NCI-H2107 treated with DMSO at 0.1 percent for 48 hours (cell line): ENCODE measurements around the gene CCDC136.

Experiments used
- DNase-seq: peaks from one replicate; lab custom pipeline; 2025; ENCODE audit not compliant: unreplicated experiment; lab: John Stamatoyannopoulos, UW

The CCDC136 gene

GRCh38 chr7:128830231-128831177, 38.7 kb downstream of the CCDC136 start, which contains the start of gene FLNC:
FLNC (plus strand) TSS chr7:128830406; CDS start chr7:128830638, 232 bp downstream.
- DNase-seq = no peak

DNA sequence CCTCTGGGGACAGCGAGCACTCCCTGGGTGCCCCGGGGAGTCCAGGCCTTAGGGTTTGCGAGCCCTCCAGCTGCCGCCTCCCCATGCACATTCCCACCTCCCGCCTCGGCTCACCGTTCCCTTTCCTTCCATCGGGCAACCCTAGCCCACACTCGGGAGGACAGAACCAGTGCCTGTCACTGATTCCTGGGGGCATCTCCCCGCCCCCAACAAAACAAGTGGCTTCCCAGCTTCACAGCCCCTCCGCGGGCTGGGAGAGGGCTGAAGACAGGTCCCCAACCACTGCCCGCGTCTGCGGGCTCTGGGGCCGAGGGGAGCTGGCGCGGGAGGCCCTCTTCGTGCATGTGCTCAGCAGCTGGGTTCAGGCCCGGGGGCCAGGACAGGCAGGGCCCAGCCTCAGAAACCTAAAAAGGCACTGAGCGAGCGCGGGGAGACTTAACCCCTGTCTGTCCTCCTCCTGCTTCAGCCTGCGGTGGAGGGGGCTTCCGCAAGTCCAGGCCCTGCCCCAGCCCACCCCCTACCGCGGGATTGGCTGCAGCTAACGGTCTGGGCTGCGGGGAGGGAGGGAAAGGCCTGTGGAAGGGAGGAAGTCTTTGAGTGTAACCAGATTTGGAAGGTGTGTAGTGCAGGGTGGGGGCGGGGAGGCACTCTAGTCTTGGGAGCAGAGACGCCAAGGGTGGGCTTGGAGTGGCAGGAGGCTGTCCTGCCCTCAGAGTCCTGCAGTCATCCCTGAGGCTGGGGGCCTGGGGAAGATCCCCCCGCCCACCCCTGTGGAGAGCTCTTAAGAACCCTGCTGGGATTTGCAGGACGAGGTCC, 39.6 kb downstream of the CCDC136 start:
- DNase-seq = no peak

GRCh38 chr7:128831994-128832879, 40.5 kb downstream of the CCDC136 start:
- DNase-seq = no peak

DNA sequence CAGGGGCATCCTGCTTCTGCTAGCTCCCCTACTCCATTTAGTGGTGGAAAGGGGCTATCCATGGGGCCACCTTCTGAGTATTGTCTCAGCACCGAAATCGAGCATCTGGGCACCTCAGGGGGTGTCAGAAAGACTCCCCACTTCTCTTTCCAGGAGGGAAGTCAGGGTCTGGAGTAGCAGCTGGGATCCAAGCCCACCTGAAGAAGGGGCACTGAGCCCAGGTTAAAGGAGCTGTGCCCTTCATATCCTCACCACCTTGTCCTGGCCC, 41.0 kb downstream of the CCDC136 start:
- no peak for DNase-seq

DNA sequence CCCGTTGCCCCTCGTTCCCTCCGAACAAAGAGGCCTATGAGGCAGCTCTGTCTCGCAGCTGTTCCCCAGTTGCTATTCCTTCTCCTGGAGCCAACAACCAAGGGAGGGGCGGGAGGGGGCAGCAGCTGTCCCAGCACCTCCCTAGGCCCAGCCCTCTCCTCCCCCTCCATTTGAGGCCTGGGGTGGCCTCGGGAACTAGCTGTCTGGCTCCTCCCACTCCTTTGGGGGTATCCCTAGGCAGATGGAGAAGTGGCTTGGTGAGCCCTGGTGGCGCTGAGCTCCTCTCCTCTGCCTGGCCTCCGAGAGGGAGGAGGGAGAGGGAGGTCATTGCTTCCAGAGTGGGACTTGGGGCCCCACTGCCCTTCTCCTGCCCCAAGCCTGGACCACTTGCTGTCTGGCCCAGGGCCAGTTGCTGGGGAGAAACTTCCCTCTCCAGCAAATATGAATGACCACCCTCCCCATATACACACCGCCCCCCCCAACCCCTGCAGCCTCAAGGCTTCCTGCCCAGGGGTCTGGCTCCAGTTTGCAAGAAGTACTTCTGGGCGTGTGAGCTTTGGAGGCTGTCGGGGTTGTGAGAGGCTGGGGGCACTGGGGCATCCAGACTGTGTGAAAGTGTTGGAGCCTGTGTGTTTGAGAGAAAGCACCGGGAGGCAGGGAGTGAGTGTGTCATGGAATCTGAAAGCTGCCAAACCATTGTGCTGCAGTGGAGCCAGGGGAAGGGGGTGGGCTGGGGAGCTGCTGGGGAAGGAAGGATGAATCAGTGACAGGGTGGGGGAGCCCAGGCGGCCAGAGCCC, 41.6 kb downstream of the CCDC136 start:
- DNase-seq = peak; percentile 54

DNA sequence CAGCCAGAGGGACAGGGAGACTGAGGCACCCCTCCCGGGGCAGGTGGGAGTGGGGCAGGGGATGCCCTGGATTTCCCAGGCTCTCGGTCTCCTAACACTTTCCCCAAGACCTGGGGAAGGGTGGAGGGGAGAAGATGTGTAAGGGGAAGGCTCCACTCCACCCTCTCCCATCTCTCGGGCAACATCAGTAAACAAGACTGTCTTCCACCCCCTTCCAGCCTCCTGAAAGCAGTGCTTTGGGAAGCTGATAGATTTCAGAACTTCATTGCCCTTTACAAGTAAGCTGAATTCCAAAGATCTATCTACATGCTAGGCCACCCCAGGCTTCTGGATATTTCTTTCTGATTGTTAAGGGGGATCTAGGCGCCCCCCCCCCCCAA, 42.2 kb downstream of the CCDC136 start:
- no peak for DNase-seq

GRCh38 chr7:128835231-128835751, 43.5 kb downstream of the CCDC136 start:
- DNase-seq = no peak

DNA sequence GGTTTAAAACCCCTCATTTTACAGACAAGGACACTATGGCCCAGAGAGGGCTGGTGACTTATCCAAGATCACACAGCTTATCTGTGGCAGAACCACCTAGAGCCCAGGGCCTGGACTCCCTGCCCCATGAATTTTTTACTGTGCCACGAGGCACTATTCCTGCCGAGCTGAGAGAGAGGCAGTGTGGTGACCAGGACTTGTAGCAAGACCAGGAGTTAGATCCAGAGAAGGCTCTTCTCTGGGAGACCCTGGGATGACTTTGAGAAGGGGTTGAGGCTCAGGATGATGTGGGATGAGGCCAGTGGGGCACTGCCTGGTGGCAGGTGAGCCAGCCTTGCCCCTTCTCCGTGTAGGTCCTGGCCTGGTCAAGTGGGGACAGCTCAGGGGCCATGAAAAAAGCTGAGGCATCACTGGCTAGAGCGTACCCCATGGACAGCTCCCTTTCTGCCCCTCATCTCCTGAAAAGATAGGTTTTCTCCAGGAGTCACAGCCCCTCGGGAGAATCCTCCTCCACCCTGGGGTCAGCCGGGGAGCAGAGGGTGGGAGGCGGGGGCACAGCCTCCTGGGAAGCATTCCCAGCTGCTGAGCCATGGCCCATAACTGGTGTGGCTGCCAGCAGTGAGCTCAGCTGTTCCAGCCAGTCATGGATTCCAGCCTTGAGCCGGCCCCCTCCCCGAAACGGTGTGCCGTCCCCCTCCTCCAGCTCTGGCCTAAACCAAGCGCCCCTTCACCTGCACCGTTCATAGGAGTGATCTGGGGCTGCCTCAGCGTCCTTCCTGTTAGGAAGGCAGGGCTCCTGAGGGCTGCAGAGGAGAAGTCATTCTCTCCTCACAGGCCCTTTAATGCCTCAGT, 44.2 kb downstream of the CCDC136 start:
- DNase-seq = no peak

DNA sequence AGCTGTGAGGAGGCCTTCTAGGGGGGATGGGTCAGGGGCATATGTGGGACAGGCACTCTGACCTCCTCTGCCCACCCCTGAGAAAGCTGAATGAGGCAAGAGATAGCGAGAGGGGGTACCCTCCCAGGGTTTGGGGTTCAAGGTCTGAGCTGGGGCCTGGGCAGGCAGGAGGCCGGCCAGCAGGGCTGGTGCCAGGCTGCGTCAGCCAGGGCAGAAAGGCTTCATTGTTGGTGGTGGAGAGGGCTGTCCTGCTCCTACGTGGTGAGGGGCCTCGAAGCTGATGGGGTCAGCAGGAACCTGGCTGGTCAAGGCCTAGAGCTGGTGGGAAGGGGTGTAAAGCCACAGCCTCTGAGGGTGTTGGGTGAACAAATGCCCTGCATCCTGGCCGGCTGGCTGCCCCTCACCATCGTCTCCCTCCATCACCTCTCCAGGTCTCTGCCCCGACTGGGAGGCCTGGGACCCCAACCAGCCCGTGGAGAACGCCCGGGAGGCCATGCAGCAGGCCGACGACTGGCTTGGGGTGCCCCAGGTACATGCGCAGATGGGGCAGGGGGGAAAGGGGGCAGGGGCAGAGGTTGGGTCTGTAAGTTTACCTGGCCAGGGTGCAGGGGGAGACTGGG, 45.1 kb downstream of the CCDC136 start:
- no peak for DNase-seq

DNA sequence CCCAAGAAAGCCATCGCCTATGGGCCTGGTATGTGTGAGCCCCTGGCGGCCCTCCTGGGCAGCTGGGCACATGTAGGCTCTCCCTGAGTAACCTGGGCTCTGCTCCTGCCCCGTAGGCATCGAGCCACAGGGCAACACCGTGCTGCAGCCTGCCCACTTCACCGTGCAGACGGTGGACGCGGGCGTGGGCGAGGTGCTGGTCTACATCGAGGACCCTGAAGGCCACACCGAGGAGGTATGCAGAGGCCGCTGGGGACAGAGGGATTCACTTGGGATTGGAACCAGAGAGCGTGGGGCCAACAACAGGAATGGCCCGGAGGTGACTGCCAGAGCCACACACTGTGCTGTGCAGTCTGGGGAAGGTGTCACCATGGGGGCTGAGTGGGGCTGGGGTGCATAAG, 45.8 kb downstream of the CCDC136 start:
- no peak for DNase-seq

GRCh38 chr7:128838109-128838779, 46.5 kb downstream of the CCDC136 start:
- DNase-seq = no peak

DNA sequence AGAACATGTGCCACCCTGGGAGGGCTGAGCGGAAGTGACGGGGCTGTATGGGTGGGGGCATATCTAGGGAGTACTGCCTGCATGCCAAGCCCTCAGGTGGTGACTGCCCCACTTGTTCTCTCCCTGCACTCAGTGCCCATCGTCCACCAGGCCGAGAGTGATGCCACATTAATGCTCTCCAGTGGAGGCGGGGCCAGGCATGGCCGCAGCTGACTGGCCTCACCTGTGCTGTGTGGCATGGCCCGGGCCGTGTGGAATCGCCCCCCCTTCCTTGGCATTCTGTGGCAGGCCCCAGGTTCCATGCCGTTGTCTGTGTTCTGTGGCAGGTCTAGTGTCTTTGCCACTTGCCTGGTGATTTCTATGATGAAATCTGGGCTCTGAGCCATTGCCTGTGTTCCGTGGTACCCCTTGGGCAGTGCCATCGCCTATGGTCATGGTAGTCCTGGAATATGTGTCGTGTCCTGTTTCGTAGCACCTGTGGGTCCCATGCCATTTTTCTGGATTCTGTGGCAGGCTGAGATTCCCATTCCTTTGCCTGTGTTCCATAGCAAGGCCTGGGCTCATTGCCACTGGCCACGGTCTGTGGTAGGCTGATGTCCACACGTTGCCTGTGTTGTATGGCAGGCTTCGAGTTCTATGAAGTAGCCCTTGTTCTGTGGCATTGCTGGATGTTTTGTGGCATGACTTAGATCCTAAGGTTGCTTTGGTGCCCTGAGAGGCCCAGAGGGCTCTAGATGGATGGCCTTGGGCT, 47.4 kb downstream of the CCDC136 start:
- no peak for DNase-seq

DNA sequence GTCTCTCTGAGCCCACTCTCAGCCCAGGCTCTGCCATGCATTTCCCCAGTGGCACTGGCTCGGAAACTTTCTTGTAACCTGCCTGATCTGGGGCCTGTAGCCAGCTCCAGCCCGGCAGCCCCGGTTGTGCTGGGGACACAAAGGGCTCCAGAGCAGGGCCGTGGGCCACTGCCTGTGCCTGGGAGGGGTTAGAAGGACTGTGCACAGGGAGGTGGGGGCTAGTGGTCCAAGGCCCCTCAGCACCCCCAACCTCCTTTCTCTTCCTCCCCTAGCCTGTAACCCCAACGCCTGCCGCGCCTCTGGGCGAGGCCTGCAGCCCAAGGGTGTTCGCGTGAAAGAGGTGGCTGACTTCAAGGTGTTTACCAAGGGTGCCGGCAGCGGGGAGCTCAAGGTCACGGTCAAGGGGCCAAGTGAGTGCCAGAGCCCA, 48.0 kb downstream of the CCDC136 start:
- DNase-seq = no peak

DNA sequence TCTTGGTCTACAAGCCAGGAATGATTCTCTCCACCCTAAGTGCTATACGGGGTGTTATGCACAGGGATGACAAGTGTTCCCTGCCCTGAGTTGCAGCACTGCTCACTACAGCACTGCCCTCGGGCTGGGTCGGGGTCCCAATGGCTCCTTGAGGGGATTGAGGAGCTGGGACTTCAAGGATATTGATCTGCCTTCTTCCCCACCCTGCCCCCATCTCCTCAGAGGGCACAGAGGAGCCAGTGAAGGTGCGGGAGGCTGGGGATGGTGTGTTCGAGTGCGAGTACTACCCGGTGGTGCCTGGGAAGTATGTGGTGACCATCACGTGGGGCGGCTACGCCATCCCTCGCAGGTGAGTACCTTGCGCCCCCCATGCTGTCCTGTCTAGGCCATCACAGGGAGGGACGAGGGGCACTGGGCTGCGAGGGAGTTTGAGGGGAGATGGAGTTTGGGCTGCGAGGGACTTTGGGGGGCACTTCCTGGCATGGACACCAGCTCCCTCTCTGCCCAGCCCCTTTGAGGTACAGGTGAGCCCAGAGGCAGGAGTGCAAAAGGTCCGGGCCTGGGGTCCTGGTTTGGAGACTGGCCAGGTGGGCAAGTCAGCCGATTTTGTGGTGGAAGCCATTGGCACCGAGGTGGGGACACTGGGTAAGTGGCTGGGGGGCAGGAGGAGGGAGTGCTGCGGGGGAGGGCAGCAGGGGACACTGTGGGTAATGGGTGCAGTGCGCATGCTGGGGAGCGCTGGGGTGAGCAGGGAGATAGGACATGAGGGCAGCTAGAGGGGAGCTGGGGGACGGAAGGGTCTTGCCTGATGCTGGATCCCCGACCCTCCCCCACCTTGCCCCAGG, 48.8 kb downstream of the CCDC136 start:
- no peak for DNase-seq

- no peak for DNase-seq
Observed at GRCh38 chr7:128841171-128841690, 49.5 kb downstream of the CCDC136 start.

DNA sequence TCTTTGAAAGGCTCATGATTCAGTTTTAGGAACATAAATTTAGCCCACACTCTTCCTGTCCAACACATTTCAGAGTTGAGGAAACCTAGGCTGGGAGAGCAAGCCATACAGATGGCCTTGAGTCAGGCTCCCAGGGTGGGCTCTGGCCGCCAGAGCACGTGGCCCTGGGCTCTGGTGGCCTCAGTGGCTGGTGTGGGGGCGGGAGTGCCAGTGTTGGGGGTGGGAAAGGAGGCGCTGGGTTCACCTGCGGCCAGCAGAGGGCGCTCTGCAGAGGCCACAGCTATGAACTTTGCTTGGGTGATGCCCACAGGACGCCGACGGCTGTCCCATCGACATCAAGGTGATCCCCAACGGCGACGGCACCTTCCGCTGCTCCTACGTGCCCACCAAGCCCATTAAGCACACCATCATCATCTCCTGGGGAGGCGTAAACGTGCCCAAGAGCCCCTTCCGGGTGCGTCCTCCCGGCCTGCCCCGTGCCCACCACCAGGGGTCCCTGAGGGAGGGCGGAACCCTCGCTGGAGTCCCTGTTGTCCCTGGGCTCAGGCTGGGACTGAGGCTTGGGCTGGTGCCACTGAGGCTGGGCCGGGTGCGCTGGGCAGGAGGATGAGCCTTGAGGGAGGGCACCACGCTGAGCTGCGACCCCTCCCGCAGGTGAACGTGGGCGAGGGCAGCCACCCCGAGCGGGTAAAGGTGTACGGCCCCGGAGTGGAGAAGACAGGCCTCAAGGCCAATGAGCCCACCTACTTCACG, 50.3 kb downstream of the CCDC136 start:
- no peak for DNase-seq
